Endothelial cell of umbilical vein (primary cell): ENCODE data around the gene ZNF839. TPM values are rescaled to one million over a fixed set of nuclear protein-coding genes. Genes with fewer than 3 reads are reported as not detected.

Source experiments
- BruUV-seq: library from RNA; stranded (reverse); fragments of 400-500 nt; replicated peaks from 2 replicates; lab custom pipeline; 2021; lab: Mats Ljungman, UMichigan
- CTCF ChIA-PET: fragments of 300-600, 350-600 bp; sonication (Branson Sonifier 250); formaldehyde crosslinking; loops from one replicate; lab custom pipeline; 2021; ENCODE audit warnings: antibody characterized with exemption, inconsistent platforms; lab: Charles Lee
- POLR2A ChIA-PET: fragments of 300-600, 350-600 bp; sonication (Branson Sonifier 250); formaldehyde crosslinking; loops from one replicate; lab custom pipeline; 2021; ENCODE audit warnings: antibody characterized with exemption, inconsistent platforms; lab: Charles Lee
- DNase-seq: peaks from one replicate; pipeline ENCODE4 v3.0.0-alpha.2; 2011; ENCODE audit warnings: low read depth, low spot score
- FAIRE-seq: peaks from 2 replicates; lab custom pipeline; 2011; peaks lifted over from hg19 to GRCh38; lab: Jason Lieb, UNC
- H2AFZ ChIP-seq: 2 replicates; pipeline ENCODE4 v1.6.0; 2012; ENCODE audit warnings: low read depth, low read length, control low read depth, inconsistent platforms
- H3K27ac ChIP-seq: 2 replicates; pipeline ENCODE4 v1.5.1; 2011; ENCODE audit warnings: low read depth, mild to moderate bottlenecking, control low read depth, low read length, moderate library complexity; ENCODE audit not compliant: insufficient read depth
- H3K27me3 ChIP-seq, 2 experiments: 2 replicates each; pipeline versions ENCODE4 v1.6.0 to v1.6.1; 2011; ENCODE audit warnings: low read length in 2 of 2, mixed read lengths in 1 of 2; ENCODE audit not compliant: control insufficient read depth in 2 of 2, insufficient read depth in 2 of 2
- H3K36me3 ChIP-seq, 2 experiments: 2 replicates in 1 of 2; 3 replicates in 1 of 2; pipeline ENCODE4 v1.5.1; 2011; ENCODE audit warnings: low read length in 2 of 2, mild to moderate bottlenecking in 1 of 2, moderate library complexity in 1 of 2; ENCODE audit not compliant: control insufficient read depth in 2 of 2, insufficient read depth in 2 of 2; ENCODE audit errors: extremely low read depth in 1 of 2
- H3K4me1 ChIP-seq: 3 replicates; pipeline ENCODE4 v1.5.1; 2011; ENCODE audit warnings: mild to moderate bottlenecking, low read length; ENCODE audit not compliant: control insufficient read depth, insufficient read depth; ENCODE audit errors: extremely low read depth
- H3K4me2 ChIP-seq: 2 replicates; pipeline ENCODE4 v1.6.1; 2011; ENCODE audit warnings: low read length, control low read depth, mixed read lengths; ENCODE audit not compliant: insufficient read depth
- H3K4me3 ChIP-seq, 3 experiments: fragments of 200-600 bp in 1 of 3; sonication (generic), shearing (Covaris generic) in 1 of 3; replicated peaks in 1 of 3; 2 replicates each; pipeline ENCODE4 v1.5.1; 2011 to 2016; ENCODE audit warnings: control low read depth in 3 of 3, low read length in 3 of 3, mild to moderate bottlenecking in 2 of 3, inconsistent platforms in 1 of 3, low read depth in 1 of 3, moderate library complexity in 1 of 3; ENCODE audit not compliant: insufficient read depth in 1 of 3
- H3K79me2 ChIP-seq: 2 replicates; pipeline ENCODE4 v1.6.0; 2012; ENCODE audit warnings: low read length, inconsistent platforms; ENCODE audit not compliant: control insufficient read depth, insufficient read depth
- H3K9ac ChIP-seq: replicated peaks from 2 replicates; pipeline ENCODE3; 2011; ENCODE audit warnings: low read length, control low read depth; ENCODE audit not compliant: insufficient read depth; ENCODE audit errors: extremely low read depth
- H3K9me1 ChIP-seq: replicated peaks from 3 replicates; pipeline ENCODE4 v1.6.0; 2011; ENCODE audit warnings: mild to moderate bottlenecking, low read length; ENCODE audit not compliant: control insufficient read depth, insufficient read depth; ENCODE audit errors: extremely low read depth
- H3K9me3 ChIP-seq: replicated peaks from 2 replicates; pipeline ENCODE4 v1.5.1; 2012; ENCODE audit warnings: low read length, inconsistent platforms; ENCODE audit not compliant: control insufficient read depth, insufficient read depth
- H4K20me1 ChIP-seq: replicated peaks from 2 replicates; pipeline ENCODE3; 2011; ENCODE audit warnings: mild to moderate bottlenecking, low read length; ENCODE audit not compliant: control insufficient read depth, insufficient read depth; ENCODE audit errors: extremely low read depth
- EZH2 ChIP-seq: IDR thresholded peaks from 2 replicates; pipeline ENCODE4 v1.6.1; 2012; ENCODE audit warnings: borderline replicate concordance, low read depth, mild to moderate bottlenecking, moderate library complexity, low read length, inconsistent platforms; ENCODE audit not compliant: severe bottlenecking
- FOS ChIP-seq: IDR thresholded peaks from 2 replicates; pipeline ENCODE4 v1.6.1; 2011; ENCODE audit warnings: mild to moderate bottlenecking, low read length, moderate library complexity, borderline replicate concordance; ENCODE audit not compliant: insufficient read depth
- JUN ChIP-seq: IDR thresholded peaks from 2 replicates; pipeline ENCODE4 v1.6.1; 2011; ENCODE audit warnings: borderline replicate concordance, low read depth; ENCODE audit not compliant: insufficient read length, insufficient read depth
- POLR2AphosphoS5 ChIP-seq: IDR thresholded peaks from 2 replicates; pipeline ENCODE4 v1.6.1; 2012; ENCODE audit warnings: low read depth, mild to moderate bottlenecking, control low read depth, low read length, moderate library complexity; ENCODE audit not compliant: insufficient read depth
- dilution Hi-C: fragments of 300-500 bp; cut with MboI; formaldehyde crosslinking; loops from one replicate; pipeline ENCODE4 v1.15.0; 2019; ENCODE audit warnings: low sequenced_read_pairs; ENCODE audit not compliant: extremely low pct_ligation_motif_present
- intact Hi-C: fragments of 100-400 bp; cut with micrococcal nuclease; formaldehyde crosslinking; loops from one replicate; pipeline ENCODE4 v1.10.0; 2022
- polyA plus RNA-seq, 4 experiments: library from polyadenylated mRNA; depleted of rRNA in 3 of 4; stranded (reverse) in 3 of 4; unstranded in 1 of 4; fragments of >200 nt; gene quantifications; 2 replicates each; pipeline versions ENCODE4 v1.2.1 to v1.2.3, GENCODE V29; 2011 to 2012; ENCODE audit warnings: missing spikeins in 1 of 4
- total RNA-seq: library from RNA; stranded (reverse); gene quantifications from 2 replicates; pipeline ENCODE4 v1.2.3, GENCODE V29; 2021
- TF ChIP-seq, protein P1 (sequence below), 2 donors: IDR thresholded peaks; 1 replicate in 1 of 2; 2 replicates in 1 of 2; pipeline ENCODE4 v1.5.1; 2011; ENCODE audit warnings: low read length in 2 of 2, mild to moderate bottlenecking in 2 of 2, moderate library complexity in 2 of 2, control low read depth in 1 of 2, inconsistent platforms in 1 of 2, low read depth in 1 of 2; ENCODE audit not compliant: insufficient read depth in 1 of 2; ENCODE audit errors: extremely low read depth in 1 of 2

The ZNF839 gene
- total and polyA plus RNA-seq, 2 donors (not counting 3 experiments of a cell fraction or from before 2014, with no cell fraction given), result 9.8 to 12.5 TPM

DNA sequence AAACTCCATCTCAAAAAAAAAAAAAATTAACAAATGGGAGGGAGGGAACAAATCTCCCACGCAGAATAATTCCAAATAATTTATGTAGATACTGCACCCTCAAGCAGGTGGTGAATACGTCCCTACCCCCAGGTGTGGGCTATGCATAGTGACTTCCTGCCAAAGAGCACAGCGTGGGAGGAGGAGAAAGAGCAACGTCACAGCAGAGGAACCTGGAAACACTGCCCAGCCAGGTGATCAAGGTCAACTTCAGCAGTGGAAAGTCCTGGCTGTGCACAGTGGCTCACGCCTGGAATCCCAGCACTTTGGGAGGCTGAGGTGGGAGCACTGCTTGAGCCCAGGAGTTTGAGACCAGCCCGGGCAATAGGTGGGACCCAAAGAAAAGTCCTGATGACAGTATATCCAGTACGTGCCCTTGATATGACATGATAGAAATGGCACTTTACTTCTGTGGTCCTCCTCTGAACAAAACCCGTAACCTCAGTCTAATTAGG, 33.6 kb downstream of the ZNF839 start:
- ChIA-PET POLR2A (no interaction called here), CTCF (interaction anchor here (1.0 kb wide), 2 partner anchors 10 to 85 kb away, joined by 3 to 4 read pairs; partner anchors contain the start of genes CINP and TECPR2)
- H3K4me1 ChIP-seq, result peaks cover 18% of the 10 kb centered on the region
- FAIRE-seq (no peak), DNase-seq (no peak)
- dilution Hi-C loops (no loop called here), intact Hi-C loops (no loop called here)
- H3K79me2 ChIP-seq, result no peaks in the 10 kb centered on the region
- no peaks in the 10 kb centered on the region for H3K27me3 ChIP-seq
- H3K4me2 ChIP-seq, result no peak overlapping the region
- no peak overlapping the region for H3K27ac ChIP-seq
- H3K36me3 ChIP-seq, result peaks cover 5 to 11% of the 10 kb centered on the region in 2 experiments
- no peaks in the 10 kb centered on the region for H3K9me1 ChIP-seq
- no peak overlapping the region for H3K9ac ChIP-seq
- no peaks in the 10 kb centered on the region for H4K20me1 ChIP-seq
- BruUV-seq, result no TSS peak
- H3K9me3 ChIP-seq, result no peaks in the 10 kb centered on the region
- no peak overlapping the region for H3K4me3 ChIP-seq
- TF ChIP-seq, protein P1, sequence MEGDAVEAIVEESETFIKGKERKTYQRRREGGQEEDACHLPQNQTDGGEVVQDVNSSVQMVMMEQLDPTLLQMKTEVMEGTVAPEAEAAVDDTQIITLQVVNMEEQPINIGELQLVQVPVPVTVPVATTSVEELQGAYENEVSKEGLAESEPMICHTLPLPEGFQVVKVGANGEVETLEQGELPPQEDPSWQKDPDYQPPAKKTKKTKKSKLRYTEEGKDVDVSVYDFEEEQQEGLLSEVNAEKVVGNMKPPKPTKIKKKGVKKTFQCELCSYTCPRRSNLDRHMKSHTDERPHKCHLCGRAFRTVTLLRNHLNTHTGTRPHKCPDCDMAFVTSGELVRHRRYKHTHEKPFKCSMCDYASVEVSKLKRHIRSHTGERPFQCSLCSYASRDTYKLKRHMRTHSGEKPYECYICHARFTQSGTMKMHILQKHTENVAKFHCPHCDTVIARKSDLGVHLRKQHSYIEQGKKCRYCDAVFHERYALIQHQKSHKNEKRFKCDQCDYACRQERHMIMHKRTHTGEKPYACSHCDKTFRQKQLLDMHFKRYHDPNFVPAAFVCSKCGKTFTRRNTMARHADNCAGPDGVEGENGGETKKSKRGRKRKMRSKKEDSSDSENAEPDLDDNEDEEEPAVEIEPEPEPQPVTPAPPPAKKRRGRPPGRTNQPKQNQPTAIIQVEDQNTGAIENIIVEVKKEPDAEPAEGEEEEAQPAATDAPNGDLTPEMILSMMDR (IDR thresholded peaks at IDR 0.05; ENCODE audit: extremely low read depth in 1 of 2, insufficient read depth in 1 of 2, low read depth in 1 of 2, low read length in 2 of 2), result no peak
- TF ChIP-seq JUN, result no peak
- no peak for TF ChIP-seq EZH2
- TF ChIP-seq FOS, result no peak
- no peak for TF ChIP-seq POLR2AphosphoS5
- H2AFZ ChIP-seq, result no peak overlapping the region
